Upper lobe of left lung (tissue), 6 donors: ENCODE measurements around the gene DMXL1. TPM values are rescaled to one million over a fixed set of nuclear protein-coding genes. Genes with fewer than 3 reads are reported as not detected.

Source experiments
- ATAC-seq, 2 donors: fragments of 200-7000 bp; cut with Tn5 transposase; one replicate each; pipeline ENCODE4 v1.9.1; 2022; ENCODE audit warnings: mild to moderate bottlenecking in 2 of 2, moderate library complexity in 2 of 2; ENCODE audit not compliant: low FRiP score in 2 of 2
- DNase-seq, 2 donors: peaks; one replicate each; pipeline ENCODE4 v3.0.0-alpha.2; 2019 to 2020
- H3K27ac ChIP-seq, 4 donors: fragments of 200-600 bp; sonication (generic); one replicate each; pipeline ENCODE4 v1.5.1; 2016 to 2019
- H3K27me3 ChIP-seq, 4 donors: fragments of 200-600 bp; sonication (generic); one replicate each; pipeline ENCODE4 v1.5.1; 2017 to 2019
- H3K36me3 ChIP-seq, 4 donors: fragments of 200-600 bp; sonication (generic); one replicate each; pipeline ENCODE4 v1.5.1; 2016 to 2019
- H3K4me1 ChIP-seq, 4 donors: fragments of 200-600 bp; sonication (generic); one replicate each; pipeline ENCODE4 v1.5.1; 2018 to 2019
- H3K4me3 ChIP-seq, 4 donors: fragments of 200-600 bp; sonication (generic); one replicate each; pipeline ENCODE4 v1.5.1; 2017 to 2019; ENCODE audit warnings: mild to moderate bottlenecking in 2 of 4, moderate library complexity in 1 of 4
- H3K9me3 ChIP-seq, 4 donors: fragments of 200-600 bp; sonication (generic); one replicate each; pipeline ENCODE4 v1.5.1; 2018 to 2019
- EP300 ChIP-seq, 4 donors: sonication (generic); formaldehyde crosslinking; IDR thresholded peaks; one replicate each; pipeline ENCODE4 v1.5.1; 2017; ENCODE audit warnings: antibody characterized with exemption in 4 of 4, control low read depth in 2 of 4
- POLR2A ChIP-seq, 4 donors: fragments of 450-650 bp; IDR thresholded peaks; one replicate each; pipeline ENCODE4 v1.5.1; 2016 to 2017; ENCODE audit warnings: antibody characterized with exemption in 4 of 4, mild to moderate bottlenecking in 2 of 4
- POLR2AphosphoS5 ChIP-seq, 2 donors: sonication (generic); formaldehyde crosslinking; IDR thresholded peaks; one replicate each; pipeline ENCODE4 v1.5.1; 2017; ENCODE audit warnings: antibody characterized with exemption in 2 of 2
- WGBS, 2 donors: methylation state at CpG; one replicate each; pipeline ENCODE4 v1.1.5; 2017 to 2018; 5-methylcytosine and 5-hydroxymethylcytosine counted together
- total RNA-seq, 6 donors: library from RNA; depleted of rRNA in 4 of 6; stranded (reverse); fragments of >200 nt in 4 of 6; gene quantifications; one replicate each; pipeline versions ENCODE4 v1.1.0 to v1.2.1, GENCODE V29; 2016 to 2021
- TF ChIP-seq, protein P1 (sequence below), 6 experiments: fragments of 450-650 bp in 4 of 6; fragments of 200-600 bp in 2 of 6; sonication (generic) in 2 of 6; IDR thresholded peaks; one replicate each; pipeline ENCODE4 v1.5.1; 2016 to 2019; ENCODE audit warnings: antibody characterized with exemption in 6 of 6
- donor health status: DM: no; HTN: no; CAD: no; lungs with moderate emphysema.
- donor health status: DM: no; HTN: yes; CAD: no; lungs with severe emphysema.

Gene DMXL1
- total RNA-seq, 6 donors from 2014 or later = 37.7 to 102 (median 52.9) TPM

- no peak for DNase-seq
- Histone ChIP-seq H3K27me3 (no peaks in the 10 kb centered on the region), H3K27ac (no peak overlapping the region), H3K4me3 (no peak overlapping the region), H3K36me3 (peaks cover 0 to 4% (median 0%) of the 10 kb centered on the region in 4 donors), H3K4me1 (peaks cover 4 to 24% (median 11%) of the 10 kb centered on the region in 4 donors), H3K9me3 (peaks cover 0 to 4% (median 0%) of the 10 kb centered on the region in 4 donors)
- no peak for ATAC-seq
- TF ChIP-seq POLR2AphosphoS5 (IDR thresholded peaks at IDR 0.05) (no peak), EP300 (IDR thresholded peaks at IDR 0.05) (no peak), POLR2A (IDR thresholded peaks at IDR 0.05) (no peak)
- TF ChIP-seq, protein P1, sequence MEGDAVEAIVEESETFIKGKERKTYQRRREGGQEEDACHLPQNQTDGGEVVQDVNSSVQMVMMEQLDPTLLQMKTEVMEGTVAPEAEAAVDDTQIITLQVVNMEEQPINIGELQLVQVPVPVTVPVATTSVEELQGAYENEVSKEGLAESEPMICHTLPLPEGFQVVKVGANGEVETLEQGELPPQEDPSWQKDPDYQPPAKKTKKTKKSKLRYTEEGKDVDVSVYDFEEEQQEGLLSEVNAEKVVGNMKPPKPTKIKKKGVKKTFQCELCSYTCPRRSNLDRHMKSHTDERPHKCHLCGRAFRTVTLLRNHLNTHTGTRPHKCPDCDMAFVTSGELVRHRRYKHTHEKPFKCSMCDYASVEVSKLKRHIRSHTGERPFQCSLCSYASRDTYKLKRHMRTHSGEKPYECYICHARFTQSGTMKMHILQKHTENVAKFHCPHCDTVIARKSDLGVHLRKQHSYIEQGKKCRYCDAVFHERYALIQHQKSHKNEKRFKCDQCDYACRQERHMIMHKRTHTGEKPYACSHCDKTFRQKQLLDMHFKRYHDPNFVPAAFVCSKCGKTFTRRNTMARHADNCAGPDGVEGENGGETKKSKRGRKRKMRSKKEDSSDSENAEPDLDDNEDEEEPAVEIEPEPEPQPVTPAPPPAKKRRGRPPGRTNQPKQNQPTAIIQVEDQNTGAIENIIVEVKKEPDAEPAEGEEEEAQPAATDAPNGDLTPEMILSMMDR (IDR thresholded peaks at IDR 0.05) = no peak
- WGBS, 2 donors = 87% methylated on average over 3 of the region's 3 CpGs
Measured at GRCh38 chr5:119082691-119083090, 11.8 kb downstream of the DMXL1 start.

DNA sequence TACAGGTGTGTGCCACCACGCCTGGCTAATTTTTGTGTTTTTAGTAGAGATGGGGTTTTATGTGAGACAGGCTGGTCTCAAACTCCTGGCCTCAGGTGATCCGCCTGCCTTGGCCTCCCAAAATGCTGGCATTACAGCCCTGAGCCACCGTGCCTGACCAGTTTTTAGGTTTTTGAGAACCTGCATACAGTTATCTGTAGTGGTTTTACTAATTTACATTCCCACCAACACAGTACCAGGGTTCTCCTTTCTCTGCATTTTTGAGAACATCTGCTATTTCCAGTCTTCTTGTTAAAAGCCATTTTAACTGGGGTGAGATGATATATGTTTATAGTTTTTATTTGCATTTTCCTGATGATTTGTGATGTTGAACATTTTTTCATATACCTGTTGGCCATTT is 12.8 kb downstream of the DMXL1 start:
- ATAC-seq (no peak), DNase-seq (no peak)
- H3K4me1 ChIP-seq = peaks cover 0 to 14% (median 8%) of the 10 kb centered on the region in 4 donors
- no peak overlapping the region for H3K4me3 ChIP-seq
- H3K27me3 ChIP-seq = no peaks in the 10 kb centered on the region
- peaks cover 0 to 4% (median 0%) of the 10 kb centered on the region in 4 donors for H3K36me3 ChIP-seq
- WGBS, 2 donors = 91 to 94% methylated on average over 2 to 3 of the region's 3 CpGs
- TF ChIP-seq EP300 (IDR thresholded peaks at IDR 0.05) = no peak
- no peak for TF ChIP-seq POLR2AphosphoS5 (IDR thresholded peaks at IDR 0.05)
- TF ChIP-seq, protein P1 (IDR thresholded peaks at IDR 0.05) = no peak
- no peak for TF ChIP-seq POLR2A (IDR thresholded peaks at IDR 0.05)
- peaks cover 0 to 4% (median 0%) of the 10 kb centered on the region in 4 donors for H3K9me3 ChIP-seq
- no peak overlapping the region for H3K27ac ChIP-seq

DNA sequence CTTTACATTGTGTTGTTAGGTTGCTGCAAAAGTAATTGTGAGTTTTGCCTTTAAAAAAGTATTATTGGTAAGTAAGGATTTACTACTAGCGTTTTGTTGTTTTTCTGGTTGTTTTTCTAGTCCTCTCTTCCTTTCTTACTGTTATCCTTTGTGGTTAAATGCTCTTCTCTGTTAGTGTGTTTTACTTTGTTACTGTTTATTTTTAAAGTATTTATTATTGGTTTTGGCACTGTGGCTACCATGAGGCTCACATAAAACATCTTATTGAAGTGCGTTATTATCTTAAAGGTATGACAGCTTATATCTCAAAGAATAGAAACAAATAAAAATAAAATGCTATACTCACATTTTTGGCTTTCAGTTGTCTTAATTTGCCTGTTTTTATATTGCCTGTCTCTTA is 17.6 kb downstream of the DMXL1 start:
- Histone ChIP-seq H3K4me1 (no peaks in the 10 kb centered on the region), H3K36me3 (no peaks in the 10 kb centered on the region), H3K27ac (no peak overlapping the region), H3K27me3 (no peaks in the 10 kb centered on the region), H3K9me3 (peaks cover 0 to 10% (median 0%) of the 10 kb centered on the region in 4 donors), H3K4me3 (no peak overlapping the region)
- WGBS, 2 donors = 75 to 79% methylated on average over 2 of the region's 2 CpGs
- no peak for TF ChIP-seq EP300 (IDR thresholded peaks at IDR 0.05)
- no peak for TF ChIP-seq POLR2A (IDR thresholded peaks at IDR 0.05)
- no peak for TF ChIP-seq POLR2AphosphoS5 (IDR thresholded peaks at IDR 0.05)
- TF ChIP-seq, protein P1 (IDR thresholded peaks at IDR 0.05) = no peak
- DNase-seq = no peak
- no peak for ATAC-seq

DNA sequence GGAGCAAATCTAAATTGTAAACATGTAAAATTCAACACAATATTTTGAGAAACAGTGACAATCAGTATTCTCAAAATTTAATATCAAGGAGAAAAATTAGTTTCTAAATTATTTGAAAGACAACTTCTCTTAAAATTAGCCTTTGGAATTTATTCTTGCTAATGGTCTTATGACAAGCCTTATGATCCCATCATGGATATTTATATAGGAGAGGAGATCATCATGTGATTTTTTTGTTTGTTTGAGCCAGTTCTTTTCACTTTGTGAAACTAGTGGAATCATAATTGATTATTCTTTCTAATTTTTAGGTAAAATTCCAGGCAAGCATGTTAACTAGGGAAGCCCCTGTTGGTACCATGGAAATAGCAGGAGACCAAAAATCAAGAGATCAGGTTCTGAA is 24.7 kb downstream of the DMXL1 start:
- peaks cover 0 to 2% (median 0%) of the 10 kb centered on the region in 4 donors for H3K9me3 ChIP-seq
- H3K27ac ChIP-seq = no peak overlapping the region
- no peak for TF ChIP-seq POLR2AphosphoS5 (IDR thresholded peaks at IDR 0.05)
- no peak for TF ChIP-seq EP300 (IDR thresholded peaks at IDR 0.05)
- TF ChIP-seq, protein P1 (IDR thresholded peaks at IDR 0.05) = no peak
- TF ChIP-seq POLR2A (IDR thresholded peaks at IDR 0.05) = no peak
- peaks cover 0 to 22% (median 4%) of the 10 kb centered on the region in 4 donors for H3K36me3 ChIP-seq
- H3K4me1 ChIP-seq = no peaks in the 10 kb centered on the region
- H3K27me3 ChIP-seq = no peaks in the 10 kb centered on the region
- no peak for ATAC-seq
- no peak overlapping the region for H3K4me3 ChIP-seq
- DNase-seq = no peak

DNA sequence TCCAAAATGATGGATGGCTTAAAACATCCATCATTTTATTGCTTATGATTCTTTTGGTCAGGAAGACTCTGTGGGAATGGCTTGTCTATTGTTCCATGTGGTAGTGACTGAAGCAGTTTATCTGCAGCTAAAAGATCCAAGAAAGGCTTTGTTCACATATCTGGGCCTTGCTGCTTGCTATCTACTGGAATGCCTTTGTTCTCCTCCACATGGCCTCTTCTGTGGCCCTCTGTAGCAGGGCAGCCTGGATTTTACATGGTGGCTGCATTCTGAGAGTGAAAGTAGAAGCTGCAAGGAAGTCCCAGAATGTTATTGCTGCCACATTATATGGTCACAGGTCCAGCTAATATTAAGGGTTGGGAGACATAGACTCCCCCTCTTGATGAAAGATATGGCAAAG is 35.1 kb downstream of the DMXL1 start:
- no peaks in the 10 kb centered on the region for H3K27me3 ChIP-seq
- TF ChIP-seq EP300 (IDR thresholded peaks at IDR 0.05) = no peak
- no peak for TF ChIP-seq POLR2A (IDR thresholded peaks at IDR 0.05)
- TF ChIP-seq POLR2AphosphoS5 (IDR thresholded peaks at IDR 0.05) = no peak
- TF ChIP-seq, protein P1 (IDR thresholded peaks at IDR 0.05) = no peak
- no peak overlapping the region for H3K27ac ChIP-seq
- no peaks in the 10 kb centered on the region for H3K9me3 ChIP-seq
- peaks cover 0 to 28% (median 0%) of the 10 kb centered on the region in 4 donors for H3K36me3 ChIP-seq
- H3K4me3 ChIP-seq = no peak overlapping the region
- no peaks in the 10 kb centered on the region for H3K4me1 ChIP-seq
- no peak for DNase-seq
- no peak for ATAC-seq
